ENCODE measurements around the gene FGF2.

DNA sequence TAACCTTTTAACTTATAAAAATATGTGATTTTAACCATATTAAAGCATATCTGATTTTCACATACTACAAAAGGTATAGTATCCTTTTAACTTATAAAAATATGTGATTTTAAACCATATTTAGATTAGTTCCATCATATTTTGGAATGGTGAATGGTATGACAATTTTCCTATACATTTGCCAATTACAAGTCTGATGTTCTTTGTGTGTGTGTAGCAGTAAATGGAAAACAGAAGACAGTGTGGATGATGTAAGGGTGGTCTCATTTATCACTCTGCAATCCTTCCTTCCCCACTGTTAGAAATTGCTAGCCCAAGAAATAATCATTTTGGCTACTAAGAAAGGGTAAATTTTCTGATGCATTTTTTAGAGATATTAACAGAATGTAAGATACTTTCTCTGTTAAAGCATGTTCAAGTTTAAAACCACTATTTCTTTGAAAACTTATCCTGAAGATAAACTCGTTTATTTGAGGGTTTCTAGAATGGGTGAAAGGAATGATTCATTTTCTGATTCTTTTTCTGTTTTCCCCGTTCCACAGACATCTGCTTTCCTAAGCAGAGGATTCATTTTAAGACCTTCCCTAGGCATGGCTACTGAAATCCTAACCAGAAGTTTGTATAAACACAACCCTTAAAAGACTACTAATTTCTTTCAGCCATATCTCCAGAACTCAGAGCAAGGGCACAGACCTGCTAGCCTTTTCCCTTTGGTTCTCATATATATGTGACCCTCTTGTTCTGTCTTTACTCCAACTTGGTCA is 74.8 kb downstream of the FGF2 start:
- TF ChIP-seq, protein P1, sequence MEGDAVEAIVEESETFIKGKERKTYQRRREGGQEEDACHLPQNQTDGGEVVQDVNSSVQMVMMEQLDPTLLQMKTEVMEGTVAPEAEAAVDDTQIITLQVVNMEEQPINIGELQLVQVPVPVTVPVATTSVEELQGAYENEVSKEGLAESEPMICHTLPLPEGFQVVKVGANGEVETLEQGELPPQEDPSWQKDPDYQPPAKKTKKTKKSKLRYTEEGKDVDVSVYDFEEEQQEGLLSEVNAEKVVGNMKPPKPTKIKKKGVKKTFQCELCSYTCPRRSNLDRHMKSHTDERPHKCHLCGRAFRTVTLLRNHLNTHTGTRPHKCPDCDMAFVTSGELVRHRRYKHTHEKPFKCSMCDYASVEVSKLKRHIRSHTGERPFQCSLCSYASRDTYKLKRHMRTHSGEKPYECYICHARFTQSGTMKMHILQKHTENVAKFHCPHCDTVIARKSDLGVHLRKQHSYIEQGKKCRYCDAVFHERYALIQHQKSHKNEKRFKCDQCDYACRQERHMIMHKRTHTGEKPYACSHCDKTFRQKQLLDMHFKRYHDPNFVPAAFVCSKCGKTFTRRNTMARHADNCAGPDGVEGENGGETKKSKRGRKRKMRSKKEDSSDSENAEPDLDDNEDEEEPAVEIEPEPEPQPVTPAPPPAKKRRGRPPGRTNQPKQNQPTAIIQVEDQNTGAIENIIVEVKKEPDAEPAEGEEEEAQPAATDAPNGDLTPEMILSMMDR (IDR thresholded peaks at IDR 0.05 in 2 of 3, conservative IDR thresholded peaks at IDR 0.05 in 1 of 3; ENCODE audit: borderline replicate concordance in 1 of 3, insufficient read depth in 1 of 3, low read depth in 2 of 3, low read length in 2 of 3): no peak
- no peak for TF ChIP-seq SP1 (IDR thresholded peaks at IDR 0.05; ENCODE audit: low read depth)
- no peak for TF ChIP-seq RAD21 (IDR thresholded peaks at IDR 0.05; ENCODE audit: low read depth)
- no peak for TF ChIP-seq SIN3A (IDR thresholded peaks at IDR 0.05; ENCODE audit: low read depth)
- TF ChIP-seq REST (IDR thresholded peaks at IDR 0.05; ENCODE audit: low read depth): no peak
- TF ChIP-seq MAX (IDR thresholded peaks at IDR 0.05): no peak
- TF ChIP-seq POLR2A (IDR thresholded peaks at IDR 0.05; ENCODE audit: borderline replicate concordance, extremely low read depth, insufficient read depth, insufficient read length): no peak
- no peak for TF ChIP-seq EZH2 (IDR thresholded peaks at IDR 0.05)

Measured in HCT116 (cell line).